ENCODE data around the gene PHOX2A.

GRCh38 chr11:72229336-72229924 is 14.5 kb downstream of the PHOX2A start:
- TF ChIP-seq POLR2AphosphoS5 (IDR thresholded peaks at IDR 0.05; ENCODE audit: borderline replicate concordance, low read depth, low read length): no peak
- TF ChIP-seq EZH2 (IDR thresholded peaks at IDR 0.05): no peak
- TF ChIP-seq FOXP2 (optimal IDR thresholded peaks at IDR 0.05; ENCODE audit: control extremely low read depth, extremely low read length, insufficient read depth): no peak
